Endothelial cell of umbilical vein (primary cell): Measurements from ENCODE around the gene LDLRAD2. TPM values are rescaled to one million over a fixed set of nuclear protein-coding genes. Genes with fewer than 3 reads are reported as not detected.

Experiments used
- BruUV-seq: library from RNA; stranded (reverse); fragments of 400-500 nt; replicated peaks from 2 replicates; lab custom pipeline; 2021; lab: Mats Ljungman, UMichigan
- CTCF ChIA-PET: fragments of 300-600, 350-600 bp; sonication (Branson Sonifier 250); formaldehyde crosslinking; loops from one replicate; lab custom pipeline; 2021; ENCODE audit warnings: antibody characterized with exemption, inconsistent platforms; lab: Charles Lee
- POLR2A ChIA-PET: fragments of 300-600, 350-600 bp; sonication (Branson Sonifier 250); formaldehyde crosslinking; loops from one replicate; lab custom pipeline; 2021; ENCODE audit warnings: antibody characterized with exemption, inconsistent platforms; lab: Charles Lee
- DNase-seq: peaks from one replicate; pipeline ENCODE4 v3.0.0-alpha.2; 2011; ENCODE audit warnings: low read depth, low spot score
- FAIRE-seq: peaks from 2 replicates; lab custom pipeline; 2011; peaks lifted over from hg19 to GRCh38; lab: Jason Lieb, UNC
- H2AFZ ChIP-seq: 2 replicates; pipeline ENCODE4 v1.6.0; 2012; ENCODE audit warnings: low read depth, low read length, control low read depth, inconsistent platforms
- H3K27ac ChIP-seq: 2 replicates; pipeline ENCODE4 v1.5.1; 2011; ENCODE audit warnings: low read depth, mild to moderate bottlenecking, control low read depth, low read length, moderate library complexity; ENCODE audit not compliant: insufficient read depth
- H3K27me3 ChIP-seq, 2 experiments: 2 replicates each; pipeline versions ENCODE4 v1.6.0 to v1.6.1; 2011; ENCODE audit warnings: low read length in 2 of 2, mixed read lengths in 1 of 2; ENCODE audit not compliant: control insufficient read depth in 2 of 2, insufficient read depth in 2 of 2
- H3K36me3 ChIP-seq, 2 experiments: 2 replicates in 1 of 2; 3 replicates in 1 of 2; pipeline ENCODE4 v1.5.1; 2011; ENCODE audit warnings: low read length in 2 of 2, mild to moderate bottlenecking in 1 of 2, moderate library complexity in 1 of 2; ENCODE audit not compliant: control insufficient read depth in 2 of 2, insufficient read depth in 2 of 2; ENCODE audit errors: extremely low read depth in 1 of 2
- H3K4me1 ChIP-seq: 3 replicates; pipeline ENCODE4 v1.5.1; 2011; ENCODE audit warnings: mild to moderate bottlenecking, low read length; ENCODE audit not compliant: control insufficient read depth, insufficient read depth; ENCODE audit errors: extremely low read depth
- H3K4me2 ChIP-seq: 2 replicates; pipeline ENCODE4 v1.6.1; 2011; ENCODE audit warnings: low read length, control low read depth, mixed read lengths; ENCODE audit not compliant: insufficient read depth
- H3K4me3 ChIP-seq, 3 experiments: fragments of 200-600 bp in 1 of 3; sonication (generic), shearing (Covaris generic) in 1 of 3; replicated peaks in 1 of 3; 2 replicates each; pipeline ENCODE4 v1.5.1; 2011 to 2016; ENCODE audit warnings: control low read depth in 3 of 3, low read length in 3 of 3, mild to moderate bottlenecking in 2 of 3, inconsistent platforms in 1 of 3, low read depth in 1 of 3, moderate library complexity in 1 of 3; ENCODE audit not compliant: insufficient read depth in 1 of 3
- H3K79me2 ChIP-seq: 2 replicates; pipeline ENCODE4 v1.6.0; 2012; ENCODE audit warnings: low read length, inconsistent platforms; ENCODE audit not compliant: control insufficient read depth, insufficient read depth
- H3K9ac ChIP-seq: replicated peaks from 2 replicates; pipeline ENCODE3; 2011; ENCODE audit warnings: low read length, control low read depth; ENCODE audit not compliant: insufficient read depth; ENCODE audit errors: extremely low read depth
- H3K9me1 ChIP-seq: replicated peaks from 3 replicates; pipeline ENCODE4 v1.6.0; 2011; ENCODE audit warnings: mild to moderate bottlenecking, low read length; ENCODE audit not compliant: control insufficient read depth, insufficient read depth; ENCODE audit errors: extremely low read depth
- H3K9me3 ChIP-seq: replicated peaks from 2 replicates; pipeline ENCODE4 v1.5.1; 2012; ENCODE audit warnings: low read length, inconsistent platforms; ENCODE audit not compliant: control insufficient read depth, insufficient read depth
- H4K20me1 ChIP-seq: replicated peaks from 2 replicates; pipeline ENCODE3; 2011; ENCODE audit warnings: mild to moderate bottlenecking, low read length; ENCODE audit not compliant: control insufficient read depth, insufficient read depth; ENCODE audit errors: extremely low read depth
- CTCF ChIP-seq, 2 donors: IDR thresholded peaks; 1 replicate in 1 of 2; 2 replicates in 1 of 2; pipeline ENCODE4 v1.5.1; 2011; ENCODE audit warnings: low read length in 2 of 2, mild to moderate bottlenecking in 2 of 2, moderate library complexity in 2 of 2, control low read depth in 1 of 2, inconsistent platforms in 1 of 2, low read depth in 1 of 2; ENCODE audit not compliant: insufficient read depth in 1 of 2; ENCODE audit errors: extremely low read depth in 1 of 2
- EZH2 ChIP-seq: IDR thresholded peaks from 2 replicates; pipeline ENCODE4 v1.6.1; 2012; ENCODE audit warnings: borderline replicate concordance, low read depth, mild to moderate bottlenecking, moderate library complexity, low read length, inconsistent platforms; ENCODE audit not compliant: severe bottlenecking
- FOS ChIP-seq: IDR thresholded peaks from 2 replicates; pipeline ENCODE4 v1.6.1; 2011; ENCODE audit warnings: mild to moderate bottlenecking, low read length, moderate library complexity, borderline replicate concordance; ENCODE audit not compliant: insufficient read depth
- GATA2 ChIP-seq: IDR thresholded peaks from 2 replicates; pipeline ENCODE4 v1.7.0; 2011; ENCODE audit warnings: low read depth, mild to moderate bottlenecking, moderate library complexity, mixed read lengths, low read length; ENCODE audit not compliant: insufficient read length, insufficient read depth
- JUN ChIP-seq: IDR thresholded peaks from 2 replicates; pipeline ENCODE4 v1.6.1; 2011; ENCODE audit warnings: borderline replicate concordance, low read depth; ENCODE audit not compliant: insufficient read length, insufficient read depth
- MAX ChIP-seq: IDR thresholded peaks from 2 replicates; pipeline ENCODE4 v1.6.1; 2011; ENCODE audit not compliant: insufficient read depth, insufficient read length
- MYC ChIP-seq: IDR thresholded peaks from one replicate; pipeline ENCODE4 v1.6.1; 2011; ENCODE audit warnings: mild to moderate bottlenecking, low read depth, low read length
- POLR2A ChIP-seq: IDR thresholded peaks from 2 replicates; pipeline ENCODE4 v1.6.1; 2012; ENCODE audit warnings: low read depth, mild to moderate bottlenecking, control low read depth, low read length
- POLR2AphosphoS5 ChIP-seq: IDR thresholded peaks from 2 replicates; pipeline ENCODE4 v1.6.1; 2012; ENCODE audit warnings: low read depth, mild to moderate bottlenecking, control low read depth, low read length, moderate library complexity; ENCODE audit not compliant: insufficient read depth
- dilution Hi-C: fragments of 300-500 bp; cut with MboI; formaldehyde crosslinking; loops from one replicate; pipeline ENCODE4 v1.15.0; 2019; ENCODE audit warnings: low sequenced_read_pairs; ENCODE audit not compliant: extremely low pct_ligation_motif_present
- intact Hi-C: fragments of 100-400 bp; cut with micrococcal nuclease; formaldehyde crosslinking; loops from one replicate; pipeline ENCODE4 v1.10.0; 2022
- polyA plus RNA-seq, 4 experiments: library from polyadenylated mRNA; depleted of rRNA in 3 of 4; stranded (reverse) in 3 of 4; unstranded in 1 of 4; fragments of >200 nt; gene quantifications; 2 replicates each; pipeline versions ENCODE4 v1.2.1 to v1.2.3, GENCODE V29; 2011 to 2012; ENCODE audit warnings: missing spikeins in 1 of 4
- total RNA-seq: library from RNA; stranded (reverse); gene quantifications from 2 replicates; pipeline ENCODE4 v1.2.3, GENCODE V29; 2021

The LDLRAD2 gene
- total and polyA plus RNA-seq, 2 donors (not counting 3 experiments of a cell fraction or from before 2014, with no cell fraction given), result 0.44 TPM; not detected in 1

- no peaks in the 10 kb centered on the region for H3K9me1 ChIP-seq
- DNase-seq (no peak), FAIRE-seq (no peak)
- no peaks in the 10 kb centered on the region for H3K79me2 ChIP-seq
- no peak overlapping the region for H3K9ac ChIP-seq
- no peaks in the 10 kb centered on the region for H3K27me3 ChIP-seq
- no peak overlapping the region for H2AFZ ChIP-seq
- H3K27ac ChIP-seq, result no peak overlapping the region
- no peaks in the 10 kb centered on the region for H3K4me1 ChIP-seq
- TF ChIP-seq MAX (no peak), MYC (no peak), GATA2 (no peak), CTCF (IDR thresholded peaks at IDR 0.05; ENCODE audit: extremely low read depth in 1 of 2, insufficient read depth in 1 of 2, low read depth in 1 of 2, low read length in 2 of 2) (no peak), FOS (no peak), POLR2AphosphoS5 (no peak), EZH2 (no peak), POLR2A (no peak), JUN (no peak)
- no peaks in the 10 kb centered on the region for H4K20me1 ChIP-seq
- dilution Hi-C loops, result no loop called here
- no TSS peak for BruUV-seq
- H3K4me3 ChIP-seq, result no peak overlapping the region
- intact Hi-C loops, result no loop called here
- H3K4me2 ChIP-seq, result no peak overlapping the region
- ChIA-PET POLR2A (no interaction called here), CTCF (no interaction called here)
- no peaks in the 10 kb centered on the region for H3K36me3 ChIP-seq
- H3K9me3 ChIP-seq, result no peaks in the 10 kb centered on the region
Measured at GRCh38 chr1:21794656-21795055, 17.4 kb upstream of the LDLRAD2 start.
